OCI-LY7 (cell line): ENCODE data around the gene KCNA2. TPM values are rescaled to one million over a fixed set of nuclear protein-coding genes. Genes with fewer than 3 reads are reported as not detected.

Experiments
- BruUV-seq: library from RNA; stranded (reverse); fragments of 400-500 nt; replicated peaks from 2 replicates; lab custom pipeline; 2021; lab: Mats Ljungman, UMichigan
- CTCF ChIA-PET: fragments of 300-600 bp; sonication (Branson Sonifier 250); formaldehyde crosslinking; loops from one replicate; lab custom pipeline; 2022; ENCODE audit warnings: antibody characterized with exemption; ENCODE audit not compliant: unreplicated experiment; lab: Charles Lee
- POLR2A ChIA-PET: fragments of 300-600 bp; sonication (Branson Sonifier 250); formaldehyde crosslinking; loops from one replicate; lab custom pipeline; 2022; ENCODE audit warnings: antibody characterized with exemption; lab: Charles Lee
- DNase-seq: peaks from one replicate; pipeline ENCODE4 v3.0.0-alpha.2; 2015; ENCODE audit warnings: low spot score
- H2AFZ ChIP-seq: fragments of 200-600 bp; sonication (generic), shearing (Covaris generic); 2 replicates; pipeline ENCODE4 v1.6.1; 2014; ENCODE audit warnings: mild to moderate bottlenecking, antibody characterized with exemption, low read length, moderate library complexity
- H3K27ac ChIP-seq: fragments of 200-600 bp; sonication (generic); 2 replicates; pipeline ENCODE4 v1.5.1; 2014; ENCODE audit warnings: mixed run types, low read depth, mild to moderate bottlenecking, moderate library complexity, low read length, inconsistent platforms; ENCODE audit not compliant: poor library complexity, severe bottlenecking
- H3K36me3 ChIP-seq: fragments of 200-600 bp; sonication (generic); 2 replicates; pipeline ENCODE4 v1.6.1; 2014; ENCODE audit warnings: mild to moderate bottlenecking, antibody characterized with exemption, low read length, moderate library complexity, mixed read lengths; ENCODE audit not compliant: insufficient read depth
- H3K4me1 ChIP-seq: fragments of 200-600 bp; sonication (generic); 2 replicates; pipeline ENCODE4 v1.5.1; 2014; ENCODE audit warnings: mild to moderate bottlenecking, low read length; ENCODE audit not compliant: insufficient read depth, poor library complexity, severe bottlenecking
- H3K4me2 ChIP-seq: fragments of 200-600 bp; sonication (generic); 2 replicates; pipeline ENCODE4 v1.6.1; 2014; ENCODE audit warnings: mild to moderate bottlenecking, low read length
- H3K4me3 ChIP-seq: fragments of 200-600 bp; sonication (generic); 2 replicates; pipeline ENCODE4 v1.5.1; 2014; ENCODE audit warnings: mild to moderate bottlenecking, low read depth, low read length; ENCODE audit not compliant: poor library complexity, severe bottlenecking
- H3K79me2 ChIP-seq: fragments of 200-600 bp; sonication (generic); 2 replicates; pipeline ENCODE4 v1.6.1; 2016; ENCODE audit warnings: low read depth, mild to moderate bottlenecking, low read length, moderate library complexity, mixed read lengths; ENCODE audit not compliant: insufficient read depth
- H3K9me2 ChIP-seq: fragments of 200-600 bp; sonication (generic); 2 replicates; pipeline ENCODE4 v1.6.1; 2016; ENCODE audit warnings: mild to moderate bottlenecking, low read length, mixed read lengths; ENCODE audit not compliant: insufficient read depth
- H3K9me3 ChIP-seq: fragments of 200-600 bp; sonication (generic); 2 replicates; pipeline ENCODE4 v1.6.1; 2014; ENCODE audit warnings: mild to moderate bottlenecking, mixed run types, low read length, mixed read lengths
- H4K20me1 ChIP-seq: fragments of 200-600 bp; sonication (generic); 2 replicates; pipeline ENCODE4 v1.6.1; 2014; ENCODE audit warnings: mild to moderate bottlenecking, antibody characterized with exemption, low read length, moderate library complexity, mixed read lengths; ENCODE audit not compliant: insufficient read depth
- CTCF ChIP-seq: fragments of 200-600 bp; sonication (generic); conservative IDR thresholded peaks from 2 replicates; pipeline ENCODE4 v1.5.1; 2014; ENCODE audit warnings: mild to moderate bottlenecking, antibody characterized with exemption, low read length, moderate library complexity, mixed read lengths
- EZH2phosphoT487 ChIP-seq: fragments of 200-600 bp; sonication (generic); IDR thresholded peaks from 2 replicates; pipeline ENCODE4 v1.6.1; 2018; ENCODE audit warnings: low read depth, borderline replicate concordance, mild to moderate bottlenecking, mixed run types, antibody characterized with exemption, low read length, moderate library complexity, mixed read lengths
- intact Hi-C: fragments of 100-400 bp; cut with micrococcal nuclease; formaldehyde crosslinking; loops from one replicate; pipeline ENCODE4 v1.10.0; 2022; ENCODE audit not compliant: unreplicated experiment
- total RNA-seq, 2 experiments: library from RNA; depleted of rRNA in 1 of 2; stranded (reverse); fragments of >200 nt in 1 of 2; shearing (Covaris generic) in 1 of 2; gene quantifications; 2 replicates each; pipeline ENCODE4 v1.2.3, GENCODE V29; 2014 to 2022

Gene KCNA2
- total RNA-seq, 2 experiments from 2014 or later: 0.22 to 2.3 TPM

GRCh38 chr1:110619412-110620249 lies 13.5 kb upstream of the KCNA2 start:
- BruUV-seq: no TSS peak
- Histone ChIP-seq H3K9me3 (no peaks in the 10 kb centered on the region), H3K9me2 (no peaks in the 10 kb centered on the region), H3K27ac (no peak overlapping the region), H3K36me3 (no peaks in the 10 kb centered on the region), H2AFZ (peak overlapping the region; percentile 81), H3K4me1 (peaks cover 29% of the 10 kb centered on the region), H3K4me3 (peak overlapping the region; percentile 64), H4K20me1 (no peaks in the 10 kb centered on the region), H3K4me2 (peak overlapping the region; percentile 82), H3K79me2 (no peaks in the 10 kb centered on the region)
- peak; percentile 90 for DNase-seq
- POLR2A ChIA-PET: interaction anchor here (0.5 to 2.3 kb wide), 11 partner anchors 15 to 167 kb away, joined by 3 to 15 read pairs (median 4); no protein-coding TSS in a partner anchor
- no peak for TF ChIP-seq EZH2phosphoT487
- TF ChIP-seq CTCF: peak; percentile 98
- intact Hi-C loops: loop anchor here (1.0 to 10.0 kb wide), 4 partner anchors 11 to 375 kb away; no protein-coding TSS in a partner anchor
- CTCF ChIA-PET: interaction anchor here (0.8 to 2.1 kb wide), 9 partner anchors 9 to 167 kb away, joined by 3 to 8 read pairs (median 4); no protein-coding TSS in a partner anchor

GRCh38 chr1:110618668-110619067 lies 12.5 kb upstream of the KCNA2 start:
- Histone ChIP-seq H3K9me3 (no peaks in the 10 kb centered on the region), H3K27ac (no peak overlapping the region), H4K20me1 (no peaks in the 10 kb centered on the region), H3K4me1 (peaks cover 29% of the 10 kb centered on the region), H2AFZ (no peak overlapping the region), H3K79me2 (no peaks in the 10 kb centered on the region), H3K9me2 (no peaks in the 10 kb centered on the region), H3K4me3 (no peak overlapping the region), H3K36me3 (no peaks in the 10 kb centered on the region), H3K4me2 (no peak overlapping the region)
- DNase-seq: no peak
- ChIA-PET POLR2A (interaction anchor here (1.2 to 2.3 kb wide), 4 partner anchors 53 to 154 kb away, joined by 4 to 15 read pairs (median 4); no protein-coding TSS in a partner anchor), CTCF (interaction anchor here (1.0 to 2.1 kb wide), 5 partner anchors 10 to 147 kb away, joined by 3 to 8 read pairs (median 5); no protein-coding TSS in a partner anchor)
- no peak for TF ChIP-seq EZH2phosphoT487
- intact Hi-C loops: loop anchor here (1.0 to 10.0 kb wide), 4 partner anchors 12 to 376 kb away; no protein-coding TSS in a partner anchor
- BruUV-seq: no TSS peak

GRCh38 chr1:110617589-110617988 lies 11.4 kb upstream of the KCNA2 start:
- Histone ChIP-seq H3K4me2 (no peak overlapping the region), H3K27ac (no peak overlapping the region), H3K79me2 (no peaks in the 10 kb centered on the region), H3K4me1 (peaks cover 29% of the 10 kb centered on the region), H4K20me1 (no peaks in the 10 kb centered on the region), H3K9me2 (no peaks in the 10 kb centered on the region), H3K36me3 (no peaks in the 10 kb centered on the region), H2AFZ (no peak overlapping the region), H3K9me3 (no peaks in the 10 kb centered on the region), H3K4me3 (no peak overlapping the region)
- ChIA-PET POLR2A (interaction anchor here (0.6 to 2.2 kb wide), 3 partner anchors 76 to 155 kb away, joined by 4 to 8 read pairs (median 4); no protein-coding TSS in a partner anchor), CTCF (interaction anchor here (1.0 to 1.5 kb wide), 2 partner anchors 92 to 164 kb away, joined by 7 to 17 read pairs; no protein-coding TSS in a partner anchor)
- no peak for TF ChIP-seq EZH2phosphoT487
- TF ChIP-seq CTCF: no peak
- intact Hi-C loops: loop anchor here (10.0 kb wide), 1 partner anchor 377 kb away; no protein-coding TSS in a partner anchor
- DNase-seq: no peak
- no TSS peak for BruUV-seq
